HUES64 (cell line): ENCODE data around the gene CCDC120. TPM values are rescaled to one million over a fixed set of nuclear protein-coding genes. Genes with fewer than 3 reads are reported as not detected.

Experiments
- H3K27ac ChIP-seq: 2 replicates; pipeline ENCODE4 v1.7.0; 2013; ENCODE audit warnings: low read depth, low read length, inconsistent platforms
- H3K27me3 ChIP-seq: 2 replicates; pipeline ENCODE4 v1.6.1; 2013; ENCODE audit warnings: mild to moderate bottlenecking, low read length; ENCODE audit not compliant: insufficient read depth
- H3K36me3 ChIP-seq: 2 replicates; pipeline ENCODE4 v1.6.1; 2013; ENCODE audit warnings: mild to moderate bottlenecking, low read length; ENCODE audit not compliant: insufficient read depth
- H3K4me1 ChIP-seq: 2 replicates; pipeline ENCODE4 v1.6.1; 2013; ENCODE audit warnings: mild to moderate bottlenecking, low read length, moderate library complexity; ENCODE audit not compliant: insufficient read depth
- H3K4me3 ChIP-seq: 2 replicates; pipeline ENCODE4 v1.5.1; 2013; ENCODE audit warnings: mild to moderate bottlenecking, low read length, moderate library complexity
- H3K9ac ChIP-seq: 2 replicates; pipeline ENCODE4 v1.6.1; 2013; ENCODE audit warnings: mild to moderate bottlenecking, low read depth, low read length
- H3K9me3 ChIP-seq: 2 replicates; pipeline ENCODE4 v1.6.1; 2013; ENCODE audit warnings: low read depth, low read length; ENCODE audit not compliant: insufficient read depth
- WGBS: fragments of 150-250, 120-280 bp; methylation state at CpG from one replicate; pipeline ENCODE4 v1.1.7; 2013; ENCODE audit warnings: missing lambda C conversion rate; 5-methylcytosine and 5-hydroxymethylcytosine counted together
- polyA plus RNA-seq, 2 experiments: library from polyadenylated mRNA; stranded (reverse); fragments of 50-300 nt; gene quantifications; one replicate each; pipeline ENCODE4 v1.2.3, GENCODE V29; 2013

Gene CCDC120
- polyA plus RNA-seq (2013, experiment 1 of 2): 6.2 TPM
- polyA plus RNA-seq (2013, experiment 2 of 2): 6.8 TPM

- Histone ChIP-seq H3K4me3 (peak within 1 kb of the TSS; percentile 61), H3K27ac (peak within 1 kb of the TSS; percentile 49; the same call in 1 of the 2 replicates), H3K9ac (peak within 1 kb of the TSS; percentile 55), H3K9me3 (no peaks in the 10 kb centered on the region), H3K36me3 (peaks cover 5% of the 10 kb centered on the region), H3K4me1 (no peaks in the 10 kb centered on the region), H3K27me3 (no peaks in the 10 kb centered on the region)
- WGBS: 25% methylated on average over 5 of the region's 5 CpGs
These were observed at the start of gene CCDC120 for GRCh38 chrX:49058794-49059193. CCDC120 (plus strand) TSS chrX:49058999; CDS start chrX:49062042, 3,043 bp downstream.

DNA sequence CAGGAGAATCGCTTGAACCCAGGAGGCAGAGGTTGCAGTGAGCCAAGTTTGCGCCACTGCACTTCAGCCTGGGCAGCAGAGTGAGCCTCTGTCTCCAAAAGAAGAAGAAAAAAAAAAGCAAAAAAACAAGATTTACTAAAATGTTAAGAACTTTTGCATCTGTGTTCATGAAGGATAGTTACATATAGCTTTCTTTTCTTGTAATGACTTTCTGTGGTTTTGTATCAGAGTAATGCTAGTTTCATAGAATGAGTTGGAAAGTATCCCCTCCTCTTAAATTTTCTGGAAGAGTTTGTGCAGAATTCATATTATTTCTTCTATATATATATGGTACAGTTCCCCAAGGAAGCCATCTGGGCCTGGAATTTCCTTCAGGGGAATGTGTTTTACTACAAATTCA, 39.7 kb upstream of the CCDC120 start:
- 79% methylated on average over 2 of the region's 2 CpGs for WGBS
- Histone ChIP-seq H3K4me3 (no peak overlapping the region), H3K9ac (no peak overlapping the region), H3K27ac (no peak overlapping the region), H3K27me3 (no peaks in the 10 kb centered on the region), H3K4me1 (no peaks in the 10 kb centered on the region), H3K9me3 (no peaks in the 10 kb centered on the region), H3K36me3 (no peaks in the 10 kb centered on the region)

- Histone ChIP-seq H3K4me3 (no peak overlapping the region), H3K36me3 (no peaks in the 10 kb centered on the region), H3K27me3 (no peaks in the 10 kb centered on the region), H3K4me1 (no peaks in the 10 kb centered on the region), H3K9me3 (no peaks in the 10 kb centered on the region), H3K9ac (no peak overlapping the region), H3K27ac (no peak overlapping the region)
- 95% methylated on average over 7 of the region's 7 CpGs for WGBS
These were observed 39.1 kb upstream of the CCDC120 start for GRCh38 chrX:49019599-49020249.

DNA sequence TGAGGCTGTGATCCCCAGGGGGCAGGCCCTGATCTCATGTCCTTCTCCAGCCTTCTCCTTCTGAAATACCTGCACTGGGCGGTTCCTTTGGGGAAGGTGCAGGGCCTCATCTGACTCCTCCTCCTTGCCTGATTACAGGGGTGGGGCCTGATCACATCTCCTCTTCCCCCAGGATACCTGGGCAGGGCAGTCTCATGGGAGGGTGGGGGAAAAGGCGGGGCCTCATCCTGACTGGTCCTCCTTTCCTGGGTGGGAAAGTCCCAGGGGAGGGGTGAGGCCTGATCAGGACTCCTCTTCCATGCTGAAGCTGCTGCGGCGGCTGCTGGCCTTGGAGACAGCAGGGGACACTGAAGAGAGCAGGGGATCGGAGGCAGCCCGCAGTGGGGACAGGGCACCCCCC, 28.9 kb upstream of the CCDC120 start:
- Histone ChIP-seq H3K27me3 (no peaks in the 10 kb centered on the region), H3K9me3 (no peaks in the 10 kb centered on the region), H3K27ac (no peak overlapping the region), H3K4me3 (no peak overlapping the region), H3K4me1 (no peaks in the 10 kb centered on the region), H3K9ac (no peak overlapping the region), H3K36me3 (peaks cover 58% of the 10 kb centered on the region)
- WGBS: 88% methylated on average over 5 of the region's 6 CpGs

DNA sequence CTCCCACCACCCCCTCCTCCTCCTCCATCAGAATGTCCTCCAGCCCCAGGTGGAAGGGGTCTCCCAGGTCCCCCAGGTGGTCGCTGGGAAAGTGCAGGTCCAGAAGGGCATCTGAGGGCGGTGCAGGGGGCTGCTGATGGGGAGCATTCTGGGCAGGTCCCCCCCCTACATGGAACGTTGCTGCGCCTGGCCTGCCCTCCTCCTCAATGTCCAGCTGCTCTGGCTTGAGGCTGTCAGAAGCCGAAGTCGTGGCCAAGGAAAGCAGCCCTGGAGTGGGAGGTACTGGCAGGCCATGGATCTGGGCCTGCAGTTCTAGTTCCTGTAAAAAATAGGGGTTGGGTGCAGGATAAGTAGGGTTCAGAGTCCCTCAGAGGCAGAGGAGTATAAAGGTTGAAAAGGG, 28.5 kb upstream of the CCDC120 start:
- H3K4me3 ChIP-seq: no peak overlapping the region
- H3K36me3 ChIP-seq: peaks cover 58% of the 10 kb centered on the region
- H3K9me3 ChIP-seq: no peaks in the 10 kb centered on the region
- 100% methylated on average over 6 of the region's 6 CpGs for WGBS
- no peaks in the 10 kb centered on the region for H3K27me3 ChIP-seq
- H3K9ac ChIP-seq: no peak overlapping the region
- no peaks in the 10 kb centered on the region for H3K4me1 ChIP-seq
- no peak overlapping the region for H3K27ac ChIP-seq

DNA sequence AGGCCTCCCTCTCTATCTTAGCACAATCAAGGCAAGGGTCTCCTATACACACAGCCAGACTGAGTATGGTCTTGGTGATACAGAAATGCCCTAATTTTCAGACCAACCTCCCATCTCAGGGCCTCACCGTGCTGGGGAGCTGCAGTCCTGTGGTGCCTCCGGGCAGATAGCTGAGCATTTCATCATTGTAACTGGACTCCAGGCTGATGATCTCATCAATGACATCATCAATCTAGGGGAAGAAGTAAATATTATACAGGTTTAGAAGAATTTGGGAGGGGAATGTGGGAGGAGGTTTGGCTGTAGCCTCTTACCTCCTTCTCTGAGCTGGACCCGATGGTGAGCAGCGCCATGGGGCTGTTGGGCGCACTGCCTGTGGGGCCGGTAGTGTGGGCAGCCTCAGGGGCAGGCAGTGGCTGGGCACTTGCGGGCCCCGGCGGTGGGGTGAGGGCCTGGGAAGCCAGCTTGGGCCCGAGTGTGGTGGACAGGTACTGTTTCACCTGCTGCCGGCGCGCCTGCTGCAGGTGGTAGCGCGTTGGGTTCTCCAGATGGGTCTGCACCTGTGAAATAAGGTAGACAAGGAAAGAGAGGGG, 20.8 kb upstream of the CCDC120 start:
- Histone ChIP-seq H3K4me3 (no peak overlapping the region), H3K4me1 (peaks cover 7% of the 10 kb centered on the region), H3K27ac (no peak overlapping the region), H3K27me3 (no peaks in the 10 kb centered on the region), H3K36me3 (peaks cover 53% of the 10 kb centered on the region), H3K9ac (no peak overlapping the region), H3K9me3 (no peaks in the 10 kb centered on the region)
- WGBS: 97% methylated on average over 15 of the region's 15 CpGs

GRCh38 chrX:49039598-49040375, 19.0 kb upstream of the CCDC120 start:
- Histone ChIP-seq H3K9ac (peak overlapping the region; percentile 82), H3K27ac (peak overlapping the region; percentile 99), H3K9me3 (no peaks in the 10 kb centered on the region), H3K4me3 (peak overlapping the region; percentile 81), H3K36me3 (peaks cover 35% of the 10 kb centered on the region), H3K4me1 (peaks cover 7% of the 10 kb centered on the region), H3K27me3 (no peaks in the 10 kb centered on the region)
- 0% methylated on average over 6 of the region's 9 CpGs for WGBS

DNA sequence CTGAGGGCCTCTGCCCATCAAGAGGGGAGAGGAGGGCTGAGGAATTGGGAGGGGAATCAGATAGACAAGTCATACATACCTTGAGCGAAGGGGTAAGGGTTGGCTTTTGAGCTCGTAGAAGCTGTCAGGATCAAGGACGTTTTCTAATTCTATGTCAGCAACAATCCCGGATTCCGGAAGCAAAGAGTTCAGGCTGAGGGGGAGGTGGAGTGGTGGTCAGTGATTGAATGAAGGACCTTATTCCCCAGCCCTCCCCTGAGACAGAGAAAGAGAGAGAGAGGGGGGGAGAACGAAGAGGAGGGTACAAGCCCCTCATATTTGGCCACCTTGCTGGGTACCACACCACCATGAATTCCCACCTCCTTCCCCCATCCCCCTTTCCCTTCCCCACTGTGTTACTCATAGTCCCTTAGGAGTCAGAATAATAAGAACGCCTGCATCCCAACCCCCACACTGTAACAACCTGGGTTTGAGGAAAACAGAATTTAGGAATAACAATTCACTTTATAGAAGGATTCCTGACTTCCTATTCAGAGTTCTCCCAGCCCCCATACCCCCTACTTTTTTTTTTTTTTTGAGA, 18.3 kb upstream of the CCDC120 start:
- Histone ChIP-seq H3K36me3 (peaks cover 34% of the 10 kb centered on the region), H3K9me3 (no peaks in the 10 kb centered on the region), H3K4me1 (peaks cover 7% of the 10 kb centered on the region), H3K4me3 (peak overlapping the region; percentile 81), H3K27ac (peak overlapping the region; percentile 99; the same call in 1 of the 2 replicates), H3K9ac (peak overlapping the region; percentile 82), H3K27me3 (no peaks in the 10 kb centered on the region)
- 3% methylated on average over 4 of the region's 7 CpGs for WGBS

- 2% methylated on average over 7 of the region's 10 CpGs for WGBS
- peaks cover 7% of the 10 kb centered on the region for H3K4me1 ChIP-seq
These were observed 16.8 kb upstream of the CCDC120 start for GRCh38 chrX:49041744-49042580.

DNA sequence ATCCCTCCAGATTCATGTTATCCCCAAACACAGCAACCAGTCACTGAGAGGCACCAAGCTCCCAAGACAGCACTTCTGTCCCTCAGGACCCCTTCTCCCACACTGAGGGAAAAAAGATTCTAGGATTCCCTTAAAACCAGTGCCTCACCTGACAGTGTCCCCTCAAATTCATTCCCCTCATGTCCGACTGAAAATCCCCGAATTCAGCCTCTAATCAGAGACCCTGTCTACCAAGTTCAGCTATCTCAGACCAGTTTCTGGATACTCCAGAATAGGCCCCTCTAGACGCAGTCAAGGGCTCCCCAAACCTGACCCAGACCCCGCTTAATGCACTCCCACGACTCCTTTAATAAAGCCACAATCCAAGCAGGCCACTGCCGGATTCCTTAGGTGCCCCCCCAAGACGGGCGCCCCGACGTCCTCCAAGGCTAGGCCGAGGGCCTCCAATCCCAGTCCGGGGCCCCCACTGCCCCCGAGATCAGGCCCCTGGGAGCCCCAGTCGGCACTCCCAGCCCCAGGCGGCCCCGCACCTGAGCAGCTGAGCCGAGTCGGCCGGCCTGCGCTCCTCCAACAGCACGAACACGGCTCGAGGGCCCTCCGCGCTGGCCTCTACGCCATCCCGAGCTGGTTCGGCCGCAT, 16.1 kb upstream of the CCDC120 start:
- H3K36me3 ChIP-seq: peaks cover 20% of the 10 kb centered on the region

More at GRCh38 chrX:49041744-49042580, 16.8 kb upstream of the CCDC120 start:
- peaks cover 27% of the 10 kb centered on the region for H3K36me3 ChIP-seq
- peak overlapping the region; percentile 81 for H3K4me3 ChIP-seq
- no peaks in the 10 kb centered on the region for H3K27me3 ChIP-seq
- peak overlapping the region; percentile 99 for H3K27ac ChIP-seq
- no peaks in the 10 kb centered on the region for H3K9me3 ChIP-seq
- H3K9ac ChIP-seq: peak overlapping the region; percentile 82

More for the DNA sequence above, 16.1 kb upstream of the CCDC120 start:
- peak overlapping the region; percentile 82 for H3K9ac ChIP-seq
- peaks cover 7% of the 10 kb centered on the region for H3K4me1 ChIP-seq
- peak overlapping the region; percentile 81 for H3K4me3 ChIP-seq
- H3K9me3 ChIP-seq: no peaks in the 10 kb centered on the region
- 1% methylated on average over 29 of the region's 29 CpGs for WGBS
- no peaks in the 10 kb centered on the region for H3K27me3 ChIP-seq
- peak overlapping the region; percentile 99 for H3K27ac ChIP-seq
